ENCODE data around the gene GMDS. TPM values are rescaled to one million over a fixed set of nuclear protein-coding genes. Genes with fewer than 3 reads are reported as not detected.

The GMDS gene
- total RNA-seq, 1 experiment from 2014 or later: 27.6 TPM

GRCh38 chr6:2274981-2275891, 29.8 kb upstream of the GMDS start:
- Mint-ChIP-seq H3K4me1 (peaks cover 7% of the 10 kb centered on the region in 2 experiments), H3K9me3 (peaks cover 9 to 15% of the 10 kb centered on the region in 2 experiments; a peak in 4 of 5 replicates), H3K4me3 (no peak overlapping the region), H3K27ac (peak overlapping the region in 2 of 3 experiments; percentile 31 to 46; a peak in 1 of 7 replicates), H3K36me3 (ENCODE audit: insufficient read depth in 1 of 3, low read depth in 3 of 3) (peaks cover 0 to 22% (median 16%) of the 10 kb centered on the region in 3 experiments; a peak in 6 of 7 replicates), H3K27me3 (ENCODE audit: low read depth) (no peaks in the 10 kb centered on the region)
- H3K14ac ChIP-seq (ENCODE audit: insufficient read depth, low read length): no peak overlapping the region
- no peak overlapping the region for H3K56ac ChIP-seq (ENCODE audit: insufficient read length, low read depth, low read length)
- no peak overlapping the region for H2AK5ac ChIP-seq (ENCODE audit: insufficient read length, low read length)
- H3K18ac ChIP-seq (ENCODE audit: insufficient read length, low read depth, low read length): no peak overlapping the region
- DNase-seq: no peak
- H2AFZ ChIP-seq (ENCODE audit: low read length): no peak overlapping the region
- no peak overlapping the region for H2BK120ac ChIP-seq (ENCODE audit: low read depth, low read length, poor library complexity, severe bottlenecking)
- no peaks in the 10 kb centered on the region for H3K27me3 ChIP-seq (ENCODE audit: insufficient read depth, low read length)
- H2BK20ac ChIP-seq (ENCODE audit: low read depth, low read length, poor library complexity, severe bottlenecking): no peak overlapping the region
- no peak overlapping the region for H2BK12ac ChIP-seq (ENCODE audit: insufficient read length, low read depth, low read length)
- no peak overlapping the region for H2BK15ac ChIP-seq (ENCODE audit: low read depth, low read length)
- H3T11ph ChIP-seq (ENCODE audit: low read length): no peak overlapping the region
- H2BK5ac ChIP-seq (ENCODE audit: insufficient read length, low read length): no peak overlapping the region
- no peaks in the 10 kb centered on the region for H3K79me2 ChIP-seq (ENCODE audit: insufficient read depth, low read length)
- H3K4ac ChIP-seq (ENCODE audit: low read depth, low read length): no peak overlapping the region
- H4K20me1 ChIP-seq (ENCODE audit: control insufficient read depth, insufficient read depth, insufficient read length): no peaks in the 10 kb centered on the region
- H3K4me2 ChIP-seq (ENCODE audit: insufficient read depth, insufficient read length, low read length): no peak overlapping the region
- H3K9ac ChIP-seq (ENCODE audit: extremely low read depth, insufficient read length, low read length): no peak overlapping the region
- H4K91ac ChIP-seq (ENCODE audit: insufficient read length, low read depth, low read length): no peak overlapping the region
- no peaks in the 10 kb centered on the region for H3K79me1 ChIP-seq (ENCODE audit: insufficient read depth, low read depth, low read length, poor library complexity, severe bottlenecking)
- H3K23me2 ChIP-seq (ENCODE audit: insufficient read length, low read depth, low read length, poor library complexity, severe bottlenecking): no peaks in the 10 kb centered on the region
- H3K9me3 ChIP-seq (ENCODE audit: control insufficient read depth, low read depth, low read length): no peaks in the 10 kb centered on the region
- H3K27ac ChIP-seq (ENCODE audit: insufficient read length, low read depth, low read length): no peak overlapping the region
- TF ChIP-seq CTCF (conservative IDR thresholded peaks at IDR 0.05): no peak
- no peak overlapping the region for H3K23ac ChIP-seq (ENCODE audit: insufficient read length, low read depth, low read length)
- H4K8ac ChIP-seq (replicated peaks; ENCODE audit: insufficient read length, low read depth, low read length): no peak overlapping the region
- WGBS (ENCODE audit: extremely low coverage, insufficient read length, low lambda C conversion rate): no CpG with 5 or more reads among the region's 8 CpGs
- no peaks in the 10 kb centered on the region for H3K4me1 ChIP-seq (ENCODE audit: insufficient read depth, low read length)
- H4K5ac ChIP-seq (ENCODE audit: insufficient read length, low read depth, low read length): no peak overlapping the region
